Suprapubic skin (tissue), 4 donors: ENCODE results near the gene MUC5B.

Experiments used
- CTCF ChIP-seq, 2 donors: fragments of 200-600 bp in 1 of 2; fragments of 450-650 bp in 1 of 2; sonication (generic) in 1 of 2; IDR thresholded peaks; one replicate each; pipeline ENCODE4 v1.5.1; 2016 to 2019; ENCODE audit warnings: antibody characterized with exemption in 2 of 2, mild to moderate bottlenecking in 1 of 2, moderate library complexity in 1 of 2
- EP300 ChIP-seq: sonication (generic); formaldehyde crosslinking; IDR thresholded peaks from one replicate; pipeline ENCODE4 v1.6.1; 2017; ENCODE audit warnings: antibody characterized with exemption
- POLR2A ChIP-seq, 2 donors: fragments of 450-650 bp; IDR thresholded peaks; one replicate each; pipeline ENCODE4 v1.6.1; 2017; ENCODE audit warnings: antibody characterized with exemption in 2 of 2, mild to moderate bottlenecking in 2 of 2, moderate library complexity in 2 of 2
- POLR2AphosphoS5 ChIP-seq, 3 donors: sonication (generic); formaldehyde crosslinking; IDR thresholded peaks; one replicate each; pipeline ENCODE4 v1.6.1; 2017; ENCODE audit warnings: antibody characterized with exemption in 3 of 3

GRCh38 chr11:1252371-1253102 lies 29.7 kb downstream of the MUC5B start:
- TF ChIP-seq EP300, result no peak
- no peak for TF ChIP-seq CTCF (IDR thresholded peaks at IDR 0.05)
- no peak for TF ChIP-seq POLR2A (IDR thresholded peaks at IDR 0.05)
- TF ChIP-seq POLR2AphosphoS5 (IDR thresholded peaks at IDR 0.05), result no peak
